ENCODE data around the gene MARCOL. TPM values are rescaled to one million over a fixed set of nuclear protein-coding genes. Genes with fewer than 3 reads are reported as not detected.

MARCOL gene
- total RNA-seq, 1 experiment from 2014 or later: not detected

DNA sequence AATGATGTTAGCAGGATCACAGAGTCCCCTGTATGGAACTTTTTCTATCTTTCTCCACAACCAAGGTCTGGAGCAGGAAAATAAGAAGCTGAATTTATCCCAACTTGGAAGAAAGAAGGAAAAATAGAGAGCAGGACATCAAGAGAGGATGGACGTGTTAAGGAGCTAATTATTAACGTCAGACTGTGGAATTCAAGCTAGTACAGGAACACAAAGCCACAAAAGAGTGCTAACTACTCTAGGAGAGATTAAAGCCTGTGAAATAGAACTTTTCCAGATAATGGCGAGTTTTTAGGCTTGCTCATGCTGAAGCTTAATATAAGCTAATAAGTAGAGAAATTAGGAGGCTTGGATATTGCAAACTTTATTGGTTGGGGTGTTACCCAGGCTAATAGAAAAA lies 29.6 kb downstream of the MARCOL start:
- CTCF ChIA-PET: interaction anchor here (0.6 kb wide), 1 partner anchor 30 kb away, joined by 3 read pairs; no protein-coding TSS in a partner anchor
- Mint-ChIP-seq H3K9me3 (peaks cover 8% of the 10 kb centered on the region), H3K27me3 (ENCODE audit: low read depth) (no peaks in the 10 kb centered on the region; the same call in 1 of the 2 replicates), H3K4me3 (no peak overlapping the region), H3K27ac (no peak overlapping the region), H3K36me3 (no peaks in the 10 kb centered on the region), H3K4me1 (no peaks in the 10 kb centered on the region)
- DNase-seq (ENCODE audit: low spot score) (no peak), ATAC-seq (no peak)
- TF ChIP-seq, protein P1, sequence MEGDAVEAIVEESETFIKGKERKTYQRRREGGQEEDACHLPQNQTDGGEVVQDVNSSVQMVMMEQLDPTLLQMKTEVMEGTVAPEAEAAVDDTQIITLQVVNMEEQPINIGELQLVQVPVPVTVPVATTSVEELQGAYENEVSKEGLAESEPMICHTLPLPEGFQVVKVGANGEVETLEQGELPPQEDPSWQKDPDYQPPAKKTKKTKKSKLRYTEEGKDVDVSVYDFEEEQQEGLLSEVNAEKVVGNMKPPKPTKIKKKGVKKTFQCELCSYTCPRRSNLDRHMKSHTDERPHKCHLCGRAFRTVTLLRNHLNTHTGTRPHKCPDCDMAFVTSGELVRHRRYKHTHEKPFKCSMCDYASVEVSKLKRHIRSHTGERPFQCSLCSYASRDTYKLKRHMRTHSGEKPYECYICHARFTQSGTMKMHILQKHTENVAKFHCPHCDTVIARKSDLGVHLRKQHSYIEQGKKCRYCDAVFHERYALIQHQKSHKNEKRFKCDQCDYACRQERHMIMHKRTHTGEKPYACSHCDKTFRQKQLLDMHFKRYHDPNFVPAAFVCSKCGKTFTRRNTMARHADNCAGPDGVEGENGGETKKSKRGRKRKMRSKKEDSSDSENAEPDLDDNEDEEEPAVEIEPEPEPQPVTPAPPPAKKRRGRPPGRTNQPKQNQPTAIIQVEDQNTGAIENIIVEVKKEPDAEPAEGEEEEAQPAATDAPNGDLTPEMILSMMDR (IDR thresholded peaks at IDR 0.05): no peak
- TF ChIP-seq, protein P2, sequence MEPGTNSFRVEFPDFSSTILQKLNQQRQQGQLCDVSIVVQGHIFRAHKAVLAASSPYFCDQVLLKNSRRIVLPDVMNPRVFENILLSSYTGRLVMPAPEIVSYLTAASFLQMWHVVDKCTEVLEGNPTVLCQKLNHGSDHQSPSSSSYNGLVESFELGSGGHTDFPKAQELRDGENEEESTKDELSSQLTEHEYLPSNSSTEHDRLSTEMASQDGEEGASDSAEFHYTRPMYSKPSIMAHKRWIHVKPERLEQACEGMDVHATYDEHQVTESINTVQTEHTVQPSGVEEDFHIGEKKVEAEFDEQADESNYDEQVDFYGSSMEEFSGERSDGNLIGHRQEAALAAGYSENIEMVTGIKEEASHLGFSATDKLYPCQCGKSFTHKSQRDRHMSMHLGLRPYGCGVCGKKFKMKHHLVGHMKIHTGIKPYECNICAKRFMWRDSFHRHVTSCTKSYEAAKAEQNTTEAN (CRISPR knock-in tag; IDR thresholded peaks at IDR 0.05): no peak
- TF ChIP-seq EMX1 (CRISPR knock-in tag; IDR thresholded peaks at IDR 0.05) (no peak), TCF7 (CRISPR knock-in tag; IDR thresholded peaks at IDR 0.05; ENCODE audit: low read depth) (no peak), ZNF232 (CRISPR knock-in tag; IDR thresholded peaks at IDR 0.05) (no peak), ZBTB21 (CRISPR knock-in tag; IDR thresholded peaks at IDR 0.05; ENCODE audit: borderline replicate concordance) (no peak), HMGA2 (CRISPR knock-in tag; IDR thresholded peaks at IDR 0.05) (no peak), NR2C2 (CRISPR knock-in tag; IDR thresholded peaks at IDR 0.05) (no peak), JUN (CRISPR knock-in tag; IDR thresholded peaks at IDR 0.05) (no peak), GTF2I (CRISPR knock-in tag; conservative IDR thresholded peaks at IDR 0.05) (no peak), ZNF219 (CRISPR knock-in tag; IDR thresholded peaks at IDR 0.05; ENCODE audit: borderline replicate concordance) (no peak)
- TF ChIP-seq, protein P3, sequence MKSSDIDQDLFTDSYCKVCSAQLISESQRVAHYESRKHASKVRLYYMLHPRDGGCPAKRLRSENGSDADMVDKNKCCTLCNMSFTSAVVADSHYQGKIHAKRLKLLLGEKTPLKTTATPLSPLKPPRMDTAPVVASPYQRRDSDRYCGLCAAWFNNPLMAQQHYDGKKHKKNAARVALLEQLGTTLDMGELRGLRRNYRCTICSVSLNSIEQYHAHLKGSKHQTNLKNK (CRISPR knock-in tag; IDR thresholded peaks at IDR 0.05): no peak
- TF ChIP-seq, protein P4, sequence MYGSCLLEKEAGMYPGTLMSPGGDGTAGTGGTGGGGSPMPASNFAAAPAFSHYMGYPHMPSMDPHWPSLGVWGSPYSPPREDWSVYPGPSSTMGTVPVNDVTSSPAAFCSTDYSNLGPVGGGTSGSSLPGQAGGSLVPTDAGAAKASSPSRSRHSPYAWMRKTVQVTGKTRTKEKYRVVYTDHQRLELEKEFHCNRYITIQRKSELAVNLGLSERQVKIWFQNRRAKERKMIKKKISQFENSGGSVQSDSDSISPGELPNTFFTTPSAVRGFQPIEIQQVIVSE (CRISPR knock-in tag; IDR thresholded peaks at IDR 0.05; ENCODE audit: borderline replicate concordance): no peak
- POLR2A ChIA-PET: interaction anchor here (0.5 kb wide), 1 partner anchor 171 kb away, joined by 4 read pairs; no protein-coding TSS in a partner anchor

DNA sequence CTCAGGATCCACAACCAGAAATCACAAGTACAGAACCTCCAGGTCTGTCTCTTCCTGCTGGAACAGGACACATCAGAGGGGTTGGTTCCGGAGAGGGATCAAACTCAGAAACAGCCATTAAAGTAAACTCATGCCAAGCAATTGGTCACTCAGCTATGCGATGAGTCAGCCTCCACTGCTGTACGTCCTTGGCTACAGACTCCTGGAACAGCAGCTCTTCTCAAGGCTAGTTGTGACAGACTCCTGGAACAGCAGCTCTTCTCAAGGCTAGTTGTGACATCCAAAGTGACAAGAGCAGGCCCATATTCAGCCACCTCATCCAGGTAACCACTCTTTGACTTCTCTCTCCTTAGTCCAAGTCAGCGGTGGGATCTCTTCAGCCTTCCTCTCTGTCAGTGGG lies 30.2 kb downstream of the MARCOL start, which contains the start of gene SPINK13:
Gene SPINK13 (plus strand): TSS at position 229 of the 400 bp plus-strand sequence. CDS start 1,279 bp downstream, outside the sequence.
- no peak for ATAC-seq
- H3K4me3 Mint-ChIP-seq: no peak within 1 kb of the TSS
- no peaks in the 10 kb centered on the region for H3K36me3 Mint-ChIP-seq
- H3K27me3 Mint-ChIP-seq (ENCODE audit: low read depth): no peaks in the 10 kb centered on the region; the same call in 1 of the 2 replicates
- CTCF ChIA-PET: no interaction called here
- no peak for DNase-seq (ENCODE audit: low spot score)
- TF ChIP-seq, protein P5, sequence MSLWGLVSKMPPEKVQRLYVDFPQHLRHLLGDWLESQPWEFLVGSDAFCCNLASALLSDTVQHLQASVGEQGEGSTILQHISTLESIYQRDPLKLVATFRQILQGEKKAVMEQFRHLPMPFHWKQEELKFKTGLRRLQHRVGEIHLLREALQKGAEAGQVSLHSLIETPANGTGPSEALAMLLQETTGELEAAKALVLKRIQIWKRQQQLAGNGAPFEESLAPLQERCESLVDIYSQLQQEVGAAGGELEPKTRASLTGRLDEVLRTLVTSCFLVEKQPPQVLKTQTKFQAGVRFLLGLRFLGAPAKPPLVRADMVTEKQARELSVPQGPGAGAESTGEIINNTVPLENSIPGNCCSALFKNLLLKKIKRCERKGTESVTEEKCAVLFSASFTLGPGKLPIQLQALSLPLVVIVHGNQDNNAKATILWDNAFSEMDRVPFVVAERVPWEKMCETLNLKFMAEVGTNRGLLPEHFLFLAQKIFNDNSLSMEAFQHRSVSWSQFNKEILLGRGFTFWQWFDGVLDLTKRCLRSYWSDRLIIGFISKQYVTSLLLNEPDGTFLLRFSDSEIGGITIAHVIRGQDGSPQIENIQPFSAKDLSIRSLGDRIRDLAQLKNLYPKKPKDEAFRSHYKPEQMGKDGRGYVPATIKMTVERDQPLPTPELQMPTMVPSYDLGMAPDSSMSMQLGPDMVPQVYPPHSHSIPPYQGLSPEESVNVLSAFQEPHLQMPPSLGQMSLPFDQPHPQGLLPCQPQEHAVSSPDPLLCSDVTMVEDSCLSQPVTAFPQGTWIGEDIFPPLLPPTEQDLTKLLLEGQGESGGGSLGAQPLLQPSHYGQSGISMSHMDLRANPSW (CRISPR knock-in tag; conservative IDR thresholded peaks at IDR 0.05; ENCODE audit: low read depth): no peak
- TF ChIP-seq GTF2I (CRISPR knock-in tag; conservative IDR thresholded peaks at IDR 0.05): no peak
- TF ChIP-seq ZNF671 (CRISPR knock-in tag; IDR thresholded peaks at IDR 0.05): no peak
- no peak for TF ChIP-seq SP1 (CRISPR knock-in tag; conservative IDR thresholded peaks at IDR 0.05)
- TF ChIP-seq FOXK1 (CRISPR knock-in tag; IDR thresholded peaks at IDR 0.05): no peak
- TF ChIP-seq KAT7 (CRISPR knock-in tag; IDR thresholded peaks at IDR 0.05; ENCODE audit: borderline replicate concordance): no peak
- TF ChIP-seq, protein P6, sequence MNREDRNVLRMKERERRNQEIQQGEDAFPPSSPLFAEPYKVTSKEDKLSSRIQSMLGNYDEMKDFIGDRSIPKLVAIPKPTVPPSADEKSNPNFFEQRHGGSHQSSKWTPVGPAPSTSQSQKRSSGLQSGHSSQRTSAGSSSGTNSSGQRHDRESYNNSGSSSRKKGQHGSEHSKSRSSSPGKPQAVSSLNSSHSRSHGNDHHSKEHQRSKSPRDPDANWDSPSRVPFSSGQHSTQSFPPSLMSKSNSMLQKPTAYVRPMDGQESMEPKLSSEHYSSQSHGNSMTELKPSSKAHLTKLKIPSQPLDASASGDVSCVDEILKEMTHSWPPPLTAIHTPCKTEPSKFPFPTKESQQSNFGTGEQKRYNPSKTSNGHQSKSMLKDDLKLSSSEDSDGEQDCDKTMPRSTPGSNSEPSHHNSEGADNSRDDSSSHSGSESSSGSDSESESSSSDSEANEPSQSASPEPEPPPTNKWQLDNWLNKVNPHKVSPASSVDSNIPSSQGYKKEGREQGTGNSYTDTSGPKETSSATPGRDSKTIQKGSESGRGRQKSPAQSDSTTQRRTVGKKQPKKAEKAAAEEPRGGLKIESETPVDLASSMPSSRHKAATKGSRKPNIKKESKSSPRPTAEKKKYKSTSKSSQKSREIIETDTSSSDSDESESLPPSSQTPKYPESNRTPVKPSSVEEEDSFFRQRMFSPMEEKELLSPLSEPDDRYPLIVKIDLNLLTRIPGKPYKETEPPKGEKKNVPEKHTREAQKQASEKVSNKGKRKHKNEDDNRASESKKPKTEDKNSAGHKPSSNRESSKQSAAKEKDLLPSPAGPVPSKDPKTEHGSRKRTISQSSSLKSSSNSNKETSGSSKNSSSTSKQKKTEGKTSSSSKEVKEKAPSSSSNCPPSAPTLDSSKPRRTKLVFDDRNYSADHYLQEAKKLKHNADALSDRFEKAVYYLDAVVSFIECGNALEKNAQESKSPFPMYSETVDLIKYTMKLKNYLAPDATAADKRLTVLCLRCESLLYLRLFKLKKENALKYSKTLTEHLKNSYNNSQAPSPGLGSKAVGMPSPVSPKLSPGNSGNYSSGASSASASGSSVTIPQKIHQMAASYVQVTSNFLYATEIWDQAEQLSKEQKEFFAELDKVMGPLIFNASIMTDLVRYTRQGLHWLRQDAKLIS (CRISPR knock-in tag; IDR thresholded peaks at IDR 0.05; ENCODE audit: borderline replicate concordance): no peak
- TF ChIP-seq GRHL2 (CRISPR knock-in tag; IDR thresholded peaks at IDR 0.05; ENCODE audit: insufficient replicate concordance, severe bottlenecking): no peak
- TF ChIP-seq JAZF1 (CRISPR knock-in tag; IDR thresholded peaks at IDR 0.05): no peak
- no peak for TF ChIP-seq NR1H2 (CRISPR knock-in tag; IDR thresholded peaks at IDR 0.05)
- TF ChIP-seq, protein P7, sequence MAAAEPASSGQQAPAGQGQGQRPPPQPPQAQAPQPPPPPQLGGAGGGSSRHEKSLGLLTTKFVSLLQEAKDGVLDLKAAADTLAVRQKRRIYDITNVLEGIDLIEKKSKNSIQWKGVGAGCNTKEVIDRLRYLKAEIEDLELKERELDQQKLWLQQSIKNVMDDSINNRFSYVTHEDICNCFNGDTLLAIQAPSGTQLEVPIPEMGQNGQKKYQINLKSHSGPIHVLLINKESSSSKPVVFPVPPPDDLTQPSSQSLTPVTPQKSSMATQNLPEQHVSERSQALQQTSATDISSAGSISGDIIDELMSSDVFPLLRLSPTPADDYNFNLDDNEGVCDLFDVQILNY (CRISPR knock-in tag; IDR thresholded peaks at IDR 0.05): no peak
- POLR2A ChIA-PET: no interaction called here
- H3K27ac Mint-ChIP-seq: no peak within 1 kb of the TSS
- no peaks in the 10 kb centered on the region for H3K4me1 Mint-ChIP-seq
- peaks cover 8% of the 10 kb centered on the region for H3K9me3 Mint-ChIP-seq

Data from WTC11 (cell line).